Measurements from ENCODE around the gene GNG13.

- TF ChIP-seq ZIC2 (tag by site-specific recombination; IDR thresholded peaks at IDR 0.05) (no peak), ZNF274 (IDR thresholded peaks at IDR 0.05; ENCODE audit: low read length) (no peak), ZNF274 (tag by site-specific recombination; IDR thresholded peaks at IDR 0.05; ENCODE audit: borderline replicate concordance) (no peak)
These were observed 44.8 kb upstream of the GNG13 start for GRCh38 chr16:845351-845745.

All from HEK293 (cell line).